CMK (cell line): Measurements from ENCODE around the gene TSSK1B.
"Not testable (repeated sequence)": the region's sequence is repeated elsewhere in the genome, so short reads cannot be mapped to it uniquely, and the experiment has no call there.

Source experiments
- DNase-seq: peaks from one replicate; pipeline ENCODE4 v3.0.0-alpha.2; 2010; ENCODE audit warnings: low read depth

TSSK1B gene

GRCh38 chr5:113434889-113435288 is at the start of gene TSSK1B:
TSS of gene TSSK1B (minus strand) at chr5:113434989. CDS start at chr5:113434839, 150 bp downstream.
- DNase-seq: no peak

GRCh38 chr5:113480243-113480642 is 45.5 kb upstream of the TSSK1B start:
- no peak for DNase-seq

DNA sequence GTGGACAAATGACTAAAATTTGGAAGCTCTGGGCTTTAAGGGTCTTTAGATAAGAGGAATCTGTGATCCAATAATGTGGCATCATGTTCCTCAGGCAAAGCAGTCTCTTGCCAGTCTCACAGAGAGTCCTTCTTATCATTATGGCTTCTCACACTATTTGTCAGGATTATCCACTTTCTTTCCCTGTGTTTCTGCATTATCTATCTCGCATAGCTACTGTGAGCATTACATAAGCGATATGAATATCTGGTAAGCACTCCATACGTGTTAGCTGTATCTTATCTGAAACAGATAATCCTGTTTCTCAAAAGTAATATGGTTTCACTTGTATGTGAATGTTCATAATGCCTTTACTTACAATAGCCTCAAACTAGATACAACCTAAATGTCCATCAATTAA is 43.9 kb upstream of the TSSK1B start:
- no peak for DNase-seq

DNA sequence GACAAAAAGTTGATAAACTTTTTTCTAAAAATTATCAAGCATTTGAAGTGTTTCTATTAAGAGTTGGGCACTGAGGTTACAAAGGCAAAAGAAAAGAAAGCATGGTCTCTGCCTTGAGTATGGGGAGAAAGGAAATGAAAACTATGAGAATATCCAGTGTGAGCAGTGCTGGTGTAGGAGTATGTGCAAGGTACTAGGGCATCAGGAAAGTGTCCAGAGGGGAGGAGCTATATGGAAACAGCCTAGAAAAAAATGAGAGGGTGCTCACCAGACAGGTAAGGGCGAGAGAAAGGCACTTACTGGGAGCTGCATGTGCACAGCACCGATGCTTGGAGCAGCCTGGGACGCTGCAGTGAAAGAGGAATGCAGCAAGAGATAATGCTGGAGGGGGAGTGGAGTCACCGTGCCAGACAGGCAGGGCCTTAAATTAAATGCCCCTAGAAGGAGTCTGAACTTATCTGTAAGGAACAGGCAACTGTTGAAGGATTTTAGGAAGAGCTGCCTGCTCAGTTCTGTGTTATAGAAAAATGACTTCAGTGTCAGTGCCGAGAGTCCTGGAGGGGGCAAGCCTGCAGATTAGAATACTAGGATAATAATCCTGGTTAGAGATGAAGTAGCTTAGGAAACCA is 39.4 kb upstream of the TSSK1B start:
- no peak for DNase-seq

DNA sequence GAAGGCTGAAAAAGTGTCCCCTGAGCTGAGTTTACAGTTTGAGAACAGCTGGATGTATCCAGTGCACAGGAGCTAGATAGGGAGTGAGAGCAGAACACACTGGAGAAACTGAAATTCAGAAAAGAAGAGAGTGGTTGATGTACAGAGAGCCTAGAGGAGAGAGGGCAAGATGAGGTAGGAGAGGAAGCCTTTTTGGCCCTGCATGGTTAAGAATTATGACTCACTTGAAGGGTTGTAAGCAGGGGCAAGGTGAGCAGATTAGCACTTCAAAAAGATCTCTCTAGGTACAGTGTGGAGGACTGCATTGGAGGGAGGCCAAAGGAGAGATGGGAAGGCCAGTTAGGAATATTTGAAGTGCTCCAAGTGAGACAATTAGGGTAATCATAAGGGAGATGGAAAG is 28.2 kb upstream of the TSSK1B start:
- DNase-seq: no peak

- not testable (repeated sequence) for DNase-seq
These were observed 22.3 kb upstream of the TSSK1B start for GRCh38 chr5:113457106-113457505.

DNA sequence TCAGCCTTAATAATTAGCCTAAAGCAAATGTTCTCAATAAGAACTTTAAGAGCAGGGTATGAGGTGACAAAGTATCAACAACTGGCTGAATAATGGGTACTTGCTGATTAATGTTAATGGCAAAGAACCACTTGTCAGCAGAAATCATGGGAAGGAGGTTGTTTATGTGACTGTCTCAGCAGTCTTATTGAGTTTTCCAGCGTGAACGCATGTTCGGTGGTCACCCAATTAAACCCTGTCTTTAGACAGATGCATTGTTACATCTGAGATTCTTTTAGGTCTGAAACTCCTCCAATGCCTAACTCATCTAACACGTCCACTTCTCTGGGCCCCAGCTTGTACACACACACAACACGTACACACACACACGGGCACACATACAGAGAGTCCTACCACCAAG is 18.2 kb upstream of the TSSK1B start:
- no peak for DNase-seq

DNA sequence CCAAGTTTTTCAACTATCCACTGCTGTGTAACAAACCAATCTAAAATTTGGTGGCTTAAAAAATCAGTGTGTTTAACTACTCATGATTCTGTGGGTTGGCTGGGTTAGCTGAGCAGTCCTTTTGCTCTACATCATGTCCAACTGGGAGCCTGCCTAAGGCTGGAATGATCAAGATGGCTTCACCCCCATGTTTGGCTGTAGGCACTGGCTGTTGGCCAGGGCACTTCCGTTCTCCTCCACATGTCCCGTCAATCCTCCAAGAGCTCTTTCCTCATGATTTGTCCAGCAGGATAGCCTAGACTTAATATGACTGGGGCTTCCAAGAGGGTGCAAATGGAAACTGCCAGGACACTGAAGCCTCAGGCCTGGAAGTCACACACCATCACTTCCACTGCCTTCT is 17.0 kb upstream of the TSSK1B start:
- no peak for DNase-seq

DNA sequence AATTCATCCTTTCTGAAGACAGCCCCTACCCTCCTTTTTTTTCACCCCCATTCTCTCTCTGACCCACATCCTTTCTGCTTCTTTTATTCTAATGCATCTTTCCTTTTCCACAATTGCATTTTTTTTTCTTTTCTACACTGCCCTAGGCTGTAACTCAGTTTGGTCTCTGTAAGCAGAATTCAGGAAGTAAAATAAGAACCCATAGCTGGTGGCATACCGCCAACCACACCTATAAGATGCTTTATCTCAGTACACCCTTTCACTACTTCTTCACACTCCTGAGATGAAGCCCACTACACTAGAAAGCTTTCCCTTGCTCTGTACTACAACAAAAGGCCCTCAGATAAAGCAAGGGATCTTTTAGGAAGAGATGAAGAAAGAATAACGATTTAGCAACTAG is 16.1 kb upstream of the TSSK1B start:
- no peak for DNase-seq

DNA sequence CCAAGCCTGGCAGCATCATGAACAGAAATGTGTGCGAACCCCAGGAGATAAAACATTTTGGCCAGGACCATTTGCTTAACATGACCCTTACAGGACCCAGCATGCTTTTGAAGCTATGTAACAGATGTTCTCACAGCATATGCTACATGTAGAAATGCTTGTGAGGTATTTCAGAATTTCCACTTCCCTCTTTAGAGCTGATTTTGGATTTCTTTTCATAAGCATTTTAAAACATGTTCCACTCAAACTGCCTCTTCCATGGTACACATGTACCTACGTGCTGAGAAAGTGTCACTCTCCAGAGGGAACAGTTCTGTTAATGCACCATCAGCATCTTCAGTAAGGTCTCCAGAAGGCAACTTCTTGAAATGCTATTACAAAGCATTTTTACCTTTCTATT is 15.7 kb upstream of the TSSK1B start:
- no peak for DNase-seq

DNA sequence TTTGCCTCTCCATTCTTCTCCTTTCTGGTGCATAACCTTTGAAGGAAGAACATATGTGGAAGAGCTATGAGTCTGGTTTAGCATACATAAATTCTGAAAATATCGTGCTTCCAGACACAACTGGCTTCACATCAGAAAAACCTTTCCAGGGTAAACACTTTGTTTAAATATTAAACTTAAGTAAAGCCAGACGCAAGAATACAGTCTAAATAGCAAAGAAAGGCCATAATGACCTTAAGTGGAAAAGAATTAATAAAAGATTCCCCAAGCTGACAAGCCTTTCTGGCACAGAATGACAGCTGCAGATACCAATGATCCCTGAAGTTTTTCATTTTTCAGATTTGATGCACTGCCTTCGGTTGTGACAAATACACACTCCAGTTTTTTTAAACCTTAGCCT is 13.5 kb upstream of the TSSK1B start:
- DNase-seq: no peak

DNA sequence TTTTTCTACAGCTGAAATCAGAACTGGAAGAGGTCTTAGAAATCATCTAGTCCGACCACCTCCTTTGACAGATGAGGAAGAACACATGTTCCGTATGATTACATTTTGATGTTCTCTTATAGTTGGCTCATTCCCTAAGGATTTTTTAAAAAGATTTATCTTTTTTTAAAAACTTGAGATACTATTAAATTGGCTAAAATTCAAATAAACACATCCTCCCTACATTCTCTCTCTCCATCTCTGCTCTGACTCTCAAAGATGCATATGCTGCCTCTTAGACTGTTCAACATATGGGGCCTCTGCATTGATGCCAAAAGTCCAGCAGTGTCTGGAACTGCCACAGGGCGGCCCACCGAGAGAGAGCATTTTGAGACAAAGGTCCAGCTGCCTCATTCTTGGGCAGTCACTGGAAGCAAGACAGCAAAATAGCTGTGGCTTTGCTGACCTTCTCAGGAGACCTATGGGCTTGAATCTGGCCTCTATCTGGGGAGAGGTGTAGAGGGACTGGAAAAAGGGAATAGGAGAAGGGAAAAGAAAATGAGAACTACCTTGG is 12.8 kb upstream of the TSSK1B start:
- DNase-seq: no peak

GRCh38 chr5:113446358-113446927 is 11.7 kb upstream of the TSSK1B start:
- no peak for DNase-seq

DNA sequence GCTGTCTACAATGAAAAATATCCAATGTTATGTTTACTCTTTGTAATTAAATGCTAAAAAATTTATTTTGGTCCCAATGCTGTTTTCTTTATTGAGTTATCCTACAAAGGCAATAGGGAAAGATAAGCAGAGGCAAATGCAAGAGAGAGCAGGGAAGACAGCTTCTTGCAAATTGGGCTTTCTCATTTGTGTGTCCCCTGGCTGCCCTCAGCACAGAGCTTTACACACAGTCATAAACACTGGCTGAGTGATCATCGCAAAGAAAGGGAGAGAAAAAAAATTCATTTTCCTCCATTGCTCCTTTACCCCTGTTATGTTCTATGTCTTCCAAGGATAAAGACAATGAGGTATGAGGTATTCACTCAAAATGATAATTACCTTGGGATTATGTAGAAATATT is 2.3 kb upstream of the TSSK1B start:
- no peak for DNase-seq

DNA sequence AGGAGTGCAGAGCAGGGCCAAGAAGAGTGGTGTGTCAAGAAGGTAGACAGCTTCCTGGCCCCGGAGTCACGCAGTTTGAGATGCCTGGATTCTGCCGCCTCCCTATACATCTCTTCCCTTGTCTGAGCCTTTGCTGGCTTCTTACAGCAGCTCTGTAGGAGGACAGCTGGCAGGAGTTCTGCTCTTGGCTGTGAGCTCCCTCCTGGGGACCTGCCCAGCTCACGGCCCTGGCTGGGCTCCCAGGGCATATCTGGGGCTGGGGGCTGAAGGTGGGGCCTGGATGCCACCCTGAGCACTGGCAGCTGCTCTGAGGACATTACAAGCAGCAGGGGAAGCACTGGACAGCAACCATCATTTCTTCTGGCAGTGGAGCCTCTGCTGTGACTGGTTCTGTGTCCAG is 786 bp upstream of the TSSK1B start:
- no peak for DNase-seq

GRCh38 chr5:113433862-113434612 is 752 bp downstream of the TSSK1B start:
- no peak for DNase-seq

GRCh38 chr5:113433071-113433470 is 1.7 kb downstream of the TSSK1B start:
- DNase-seq: no peak

DNA sequence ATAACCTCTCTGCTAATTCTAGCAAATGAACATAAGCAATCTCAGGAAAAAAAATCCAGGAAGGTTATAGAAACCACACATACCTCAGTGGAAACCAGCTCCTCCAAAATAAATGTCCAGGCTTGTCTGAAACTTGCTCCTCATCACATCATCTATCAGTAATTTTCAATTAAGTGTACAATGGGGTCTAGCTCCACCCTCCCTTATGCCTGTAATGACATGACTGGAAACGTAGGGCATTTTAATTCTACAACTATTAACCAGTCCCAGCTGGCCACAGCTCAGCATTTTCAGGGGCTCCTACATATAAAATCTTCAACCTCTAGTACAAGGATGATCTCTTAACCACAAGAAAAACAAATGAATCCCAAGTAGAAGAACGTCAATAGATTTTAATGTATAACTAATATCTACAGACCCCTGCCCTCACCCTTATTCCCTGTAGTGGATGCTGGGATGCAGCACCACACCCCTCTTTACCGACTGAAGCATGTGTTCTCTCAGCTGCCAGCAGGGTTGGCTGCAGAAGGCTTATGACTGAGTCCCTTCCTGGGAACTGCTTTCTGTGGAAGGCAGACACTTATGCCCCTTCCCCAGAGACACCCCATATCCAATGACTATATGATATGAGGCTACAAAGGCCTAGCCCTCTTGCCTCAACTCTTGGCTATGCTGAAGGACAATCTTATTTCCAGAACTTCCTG is 6.8 kb downstream of the TSSK1B start:
- no peak for DNase-seq

DNA sequence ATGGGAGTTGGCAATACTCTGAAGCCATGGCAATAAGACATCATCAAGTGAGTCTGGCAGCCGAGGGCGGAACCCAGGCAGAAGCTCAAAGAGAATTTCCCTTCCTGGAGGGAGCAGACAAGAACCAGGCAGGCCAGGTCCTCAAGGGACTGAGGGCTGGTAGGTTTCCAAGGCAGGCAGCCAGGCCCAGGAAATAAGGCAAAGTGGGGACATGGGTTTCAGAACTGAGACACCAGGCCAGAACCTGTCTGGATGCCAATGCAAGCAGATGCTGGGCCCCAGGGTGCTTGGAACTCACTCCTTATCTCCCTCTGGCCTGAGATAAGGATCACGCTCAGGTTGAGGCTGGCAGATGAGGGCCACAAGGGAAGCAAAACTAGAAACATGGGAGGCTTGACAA is 8.9 kb downstream of the TSSK1B start:
- no peak for DNase-seq

DNA sequence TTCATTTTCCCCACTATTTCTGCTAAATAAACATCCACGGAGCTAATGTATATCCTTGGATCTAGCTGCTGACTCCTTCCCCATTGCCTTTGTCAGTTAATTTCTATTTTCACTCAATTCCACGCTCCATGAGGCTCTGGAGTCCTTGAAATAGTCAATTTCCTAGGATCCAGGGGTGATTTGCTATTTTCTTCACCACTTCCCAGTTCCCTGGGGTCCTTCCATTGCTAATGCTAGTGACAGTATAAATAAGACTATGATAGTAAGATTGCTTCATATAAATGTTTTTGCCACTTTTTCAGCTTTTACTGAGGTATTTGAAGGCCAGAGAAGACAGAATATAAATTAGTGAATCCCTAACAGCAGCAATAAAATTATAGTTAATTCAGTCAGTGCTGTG is 13.1 kb downstream of the TSSK1B start:
- no peak for DNase-seq

GRCh38 chr5:113405530-113405929 is 29.3 kb downstream of the TSSK1B start:
- DNase-seq: no peak

DNA sequence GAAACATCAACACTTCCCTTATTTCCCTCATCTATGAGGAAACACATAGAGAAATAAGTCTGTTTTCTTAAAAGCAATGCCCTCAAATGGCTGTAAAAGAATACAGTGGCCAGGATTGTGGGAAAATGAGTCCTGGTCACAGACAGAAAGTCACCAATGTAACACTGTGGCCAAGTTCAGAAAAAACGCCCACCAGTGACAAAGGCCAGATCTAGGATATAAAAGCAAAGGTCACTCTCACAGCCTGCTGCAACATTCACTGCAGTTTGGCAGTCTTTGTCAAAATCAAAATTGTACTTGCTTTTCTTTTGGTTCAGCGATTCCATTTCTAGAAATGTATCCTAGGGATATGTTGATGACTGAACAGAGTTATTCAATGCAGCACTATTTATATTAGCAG is 30.5 kb downstream of the TSSK1B start:
- no peak for DNase-seq

DNA sequence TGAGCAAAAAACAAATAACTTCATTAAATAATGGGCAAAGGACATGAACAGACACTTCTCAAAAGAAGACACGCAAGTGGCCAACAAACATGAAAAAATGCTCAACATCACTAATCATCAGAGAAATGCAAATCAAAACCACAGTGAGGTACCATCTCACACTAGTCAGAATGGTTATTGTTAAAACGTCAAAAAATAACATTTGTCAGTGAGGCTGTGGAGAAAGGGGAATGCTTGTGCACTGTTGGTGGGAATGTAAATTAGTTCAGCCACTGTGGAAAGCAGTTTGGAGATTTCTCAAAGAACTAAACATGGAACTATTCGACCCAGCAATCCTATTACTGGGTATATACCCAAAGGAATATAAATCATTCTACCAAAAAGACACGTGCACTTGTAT is 36.8 kb downstream of the TSSK1B start:
- DNase-seq: not testable (repeated sequence)
